ENCODE data around the gene WNK1.
"Not testable (repeated sequence)": the region's sequence is repeated elsewhere in the genome, so short reads cannot be mapped to it uniquely, and the experiment has no call there.

DNA sequence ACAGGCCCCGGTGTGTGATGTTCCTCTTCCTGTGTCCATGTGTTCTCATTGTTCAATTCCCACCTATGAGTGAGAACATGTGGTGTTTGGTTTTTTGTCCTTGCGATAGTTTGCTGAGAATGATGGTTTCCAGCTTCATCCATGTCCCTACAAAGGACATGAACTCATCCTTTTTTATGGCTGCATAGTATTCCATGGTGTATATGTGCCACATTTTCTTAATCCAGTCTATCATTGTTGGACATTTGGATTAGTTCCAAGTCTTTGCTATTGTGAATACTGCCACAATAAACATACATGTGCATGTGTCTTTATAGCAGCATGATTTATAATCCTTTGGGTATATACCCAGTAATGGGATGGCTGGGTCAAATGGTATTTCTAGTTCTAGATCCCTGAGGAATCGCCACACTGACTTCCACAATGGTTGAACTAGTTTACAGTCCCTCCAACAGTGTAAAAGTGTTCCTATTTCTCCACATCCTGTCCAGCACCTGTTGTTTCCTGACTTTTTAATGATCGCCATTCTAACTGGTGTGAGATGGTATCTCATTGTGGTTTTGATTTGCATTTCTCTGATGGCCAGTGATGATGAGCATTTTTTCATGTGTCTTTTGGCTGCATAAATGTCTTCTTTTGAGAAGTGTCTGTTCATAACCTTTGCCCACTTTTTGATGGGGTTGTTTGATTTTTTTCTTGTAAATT is 97.5 kb downstream of the WNK1 start:
- TF ChIP-seq, protein P1, sequence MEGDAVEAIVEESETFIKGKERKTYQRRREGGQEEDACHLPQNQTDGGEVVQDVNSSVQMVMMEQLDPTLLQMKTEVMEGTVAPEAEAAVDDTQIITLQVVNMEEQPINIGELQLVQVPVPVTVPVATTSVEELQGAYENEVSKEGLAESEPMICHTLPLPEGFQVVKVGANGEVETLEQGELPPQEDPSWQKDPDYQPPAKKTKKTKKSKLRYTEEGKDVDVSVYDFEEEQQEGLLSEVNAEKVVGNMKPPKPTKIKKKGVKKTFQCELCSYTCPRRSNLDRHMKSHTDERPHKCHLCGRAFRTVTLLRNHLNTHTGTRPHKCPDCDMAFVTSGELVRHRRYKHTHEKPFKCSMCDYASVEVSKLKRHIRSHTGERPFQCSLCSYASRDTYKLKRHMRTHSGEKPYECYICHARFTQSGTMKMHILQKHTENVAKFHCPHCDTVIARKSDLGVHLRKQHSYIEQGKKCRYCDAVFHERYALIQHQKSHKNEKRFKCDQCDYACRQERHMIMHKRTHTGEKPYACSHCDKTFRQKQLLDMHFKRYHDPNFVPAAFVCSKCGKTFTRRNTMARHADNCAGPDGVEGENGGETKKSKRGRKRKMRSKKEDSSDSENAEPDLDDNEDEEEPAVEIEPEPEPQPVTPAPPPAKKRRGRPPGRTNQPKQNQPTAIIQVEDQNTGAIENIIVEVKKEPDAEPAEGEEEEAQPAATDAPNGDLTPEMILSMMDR (IDR thresholded peaks at IDR 0.05) = not testable (repeated sequence)
- TF ChIP-seq POLR2A (IDR thresholded peaks at IDR 0.05) = not testable (repeated sequence)

Data from adrenal gland (tissue), 5 donors.